DMS53 treated with DMSO at 0.1 percent for 48 hours (cell line): ENCODE results near the gene PIGB.
"Not testable (repeated sequence)": the region's sequence is repeated elsewhere in the genome, so short reads cannot be mapped to it uniquely, and the experiment has no call there.

Experiments used
- DNase-seq: peaks from one replicate; lab custom pipeline; 2025; ENCODE audit not compliant: unreplicated experiment; lab: John Stamatoyannopoulos, UW

PIGB gene

DNA sequence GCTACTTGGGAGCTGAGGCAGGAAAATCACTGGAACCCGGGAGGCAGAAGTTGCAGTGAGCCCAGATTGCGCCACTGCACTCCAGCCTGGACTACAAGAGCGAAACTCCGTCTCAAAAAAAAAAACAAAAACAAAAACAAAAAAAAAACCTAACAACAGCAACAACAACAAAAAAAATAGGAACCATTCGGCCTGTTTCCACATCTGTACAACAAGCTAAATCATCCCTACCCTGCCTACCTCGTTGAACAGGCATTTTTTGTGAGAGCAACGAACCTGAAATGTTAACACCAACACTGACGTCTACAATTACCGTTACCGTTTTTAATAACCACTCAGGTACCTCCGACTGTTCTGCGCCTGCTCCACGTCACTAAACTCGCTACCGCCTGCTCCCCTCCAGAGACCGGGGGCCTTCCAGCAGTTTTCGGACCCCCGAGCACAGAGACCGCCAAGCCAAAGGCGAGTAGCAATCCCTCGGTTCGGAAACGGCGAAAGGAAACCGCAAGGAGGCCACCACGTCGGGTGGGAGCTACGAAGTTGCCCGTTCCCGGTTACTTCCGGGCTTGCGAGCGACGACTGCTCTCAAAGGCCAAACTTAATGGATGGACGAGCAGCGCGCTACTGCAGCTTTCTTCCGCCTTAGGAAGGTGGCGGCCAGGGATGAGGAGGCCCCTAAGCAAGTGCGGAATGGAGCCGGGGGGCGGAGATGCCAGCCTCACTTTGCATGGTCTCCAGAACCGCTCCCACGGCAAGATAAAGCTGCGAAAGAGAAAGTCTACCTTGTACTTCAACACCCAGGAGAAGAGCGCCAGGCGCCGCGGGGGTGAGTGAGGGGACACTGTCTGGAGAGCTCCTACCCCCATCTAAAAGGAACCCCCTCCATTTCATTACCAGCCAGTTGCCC is at the start of gene PIGB, which contains the start of gene PIGBOS1:
Gene PIGB, plus strand, starts transcription at position 635 of the 907 bp plus-strand sequence. Its CDS starts 29 bp downstream, at position 664.
Gene PIGBOS1, minus strand, starts transcription at position 536 of the 907 bp plus-strand sequence. CDS start 1,331 bp downstream, outside the sequence.
- DNase-seq: peak; percentile 66

DNA sequence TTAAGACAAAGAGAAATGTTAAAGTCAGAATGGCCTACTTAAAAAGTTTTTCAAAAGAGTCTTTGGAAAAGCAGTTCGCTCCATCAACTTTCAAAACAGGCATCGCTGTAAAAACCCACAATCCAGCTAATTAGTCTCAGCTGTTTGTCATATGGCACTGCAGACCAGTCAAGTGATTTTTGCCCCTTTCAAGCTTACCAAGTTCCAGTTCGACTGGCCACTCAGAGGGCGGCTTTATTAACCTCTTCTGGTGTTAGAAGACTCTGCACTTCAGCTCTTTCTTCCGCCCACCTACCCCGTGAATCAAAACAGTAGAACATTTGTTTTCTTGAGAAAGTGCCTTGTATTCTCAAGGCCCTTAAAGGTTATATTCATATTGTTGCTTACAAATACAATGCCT is 48.7 kb upstream of the PIGB start:
- no peak for DNase-seq

DNA sequence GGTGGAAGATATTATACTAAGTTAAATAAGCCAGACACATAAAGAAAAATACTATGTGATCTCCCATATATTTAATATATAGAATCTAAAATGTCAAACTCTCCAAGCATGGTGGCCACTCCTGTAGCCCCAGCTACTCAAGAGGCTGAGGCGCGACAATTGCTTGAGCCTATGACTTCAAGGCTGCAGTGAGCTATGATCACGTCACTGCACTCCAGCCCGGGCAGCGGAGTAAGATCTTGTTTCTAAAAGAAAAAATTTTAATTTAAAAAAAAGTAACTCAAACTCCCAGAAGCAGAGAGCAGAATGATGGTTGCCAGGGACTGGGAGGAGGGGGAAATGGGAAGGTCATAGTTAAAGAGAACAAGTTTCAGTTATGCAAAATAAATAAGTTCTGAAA is 42.7 kb upstream of the PIGB start:
- DNase-seq: no peak

DNA sequence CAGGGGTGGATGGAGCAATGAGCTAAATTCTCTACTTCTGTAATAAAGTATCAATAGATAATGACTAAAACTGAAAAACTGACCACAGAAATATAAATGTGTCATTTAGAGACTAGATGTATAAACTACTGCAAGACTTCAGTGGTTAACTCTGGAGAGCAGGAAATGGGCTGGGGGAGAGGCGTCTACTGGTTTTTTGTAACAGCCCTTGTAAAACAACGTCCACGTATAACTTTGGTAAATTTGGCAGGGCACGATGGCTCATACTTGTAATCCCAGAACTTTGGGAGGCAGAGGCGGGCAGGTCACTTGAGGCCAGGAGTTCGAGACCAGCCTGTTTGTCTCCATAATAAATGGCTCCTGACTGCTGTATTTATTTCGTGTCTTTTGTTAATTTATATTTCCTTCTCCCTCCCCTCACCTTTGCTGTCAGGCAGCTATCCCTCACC is 41.9 kb upstream of the PIGB start:
- no peak for DNase-seq

DNA sequence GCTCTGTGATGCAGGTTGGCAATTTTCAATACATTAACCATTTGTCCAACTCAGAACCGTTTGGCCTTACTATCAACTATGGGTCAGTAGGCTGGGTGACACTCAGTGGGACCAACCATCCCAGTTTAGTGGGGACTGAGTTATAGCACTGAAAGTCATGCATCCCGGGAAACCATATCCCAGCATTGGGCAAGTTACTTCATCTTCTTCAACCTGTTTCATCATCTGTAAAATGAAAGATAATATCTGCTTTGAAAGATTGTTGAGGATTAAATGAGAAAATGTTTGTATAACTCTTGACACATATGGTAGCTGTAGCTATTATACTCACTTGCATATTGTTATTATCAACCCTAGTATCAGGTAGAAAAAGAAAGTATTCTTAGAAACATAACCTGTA is 41.3 kb upstream of the PIGB start:
- DNase-seq: no peak

DNA sequence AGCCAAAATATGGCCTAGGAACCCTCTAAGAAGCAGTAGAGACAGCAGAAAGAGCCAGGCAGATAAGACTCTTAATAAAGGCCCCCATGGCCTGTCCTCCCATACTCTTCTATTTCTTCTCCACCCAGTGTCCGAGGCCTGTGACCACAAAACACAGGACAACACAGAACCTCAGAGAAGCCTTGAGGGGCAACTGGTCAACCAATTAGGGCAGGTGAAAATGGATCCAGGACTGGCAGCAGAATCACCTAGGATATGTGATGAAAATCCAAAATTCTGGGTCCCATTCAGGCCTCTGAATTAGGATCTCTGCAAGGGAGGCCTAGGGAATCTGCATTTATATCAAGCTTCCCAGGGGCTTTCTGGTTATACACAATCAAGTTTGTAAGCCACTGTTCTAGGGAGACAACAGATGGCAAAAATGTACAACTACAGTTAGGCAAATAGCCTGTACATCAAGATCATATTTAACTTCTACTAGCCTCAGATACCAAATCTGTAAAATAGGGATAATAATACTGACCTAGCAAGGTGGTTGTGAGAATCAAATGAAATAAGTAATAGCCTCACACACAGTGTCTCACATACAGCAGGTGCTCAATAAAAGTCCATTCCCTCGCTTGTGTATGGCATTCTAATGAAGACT is 39.8 kb upstream of the PIGB start:
- DNase-seq: no peak

DNA sequence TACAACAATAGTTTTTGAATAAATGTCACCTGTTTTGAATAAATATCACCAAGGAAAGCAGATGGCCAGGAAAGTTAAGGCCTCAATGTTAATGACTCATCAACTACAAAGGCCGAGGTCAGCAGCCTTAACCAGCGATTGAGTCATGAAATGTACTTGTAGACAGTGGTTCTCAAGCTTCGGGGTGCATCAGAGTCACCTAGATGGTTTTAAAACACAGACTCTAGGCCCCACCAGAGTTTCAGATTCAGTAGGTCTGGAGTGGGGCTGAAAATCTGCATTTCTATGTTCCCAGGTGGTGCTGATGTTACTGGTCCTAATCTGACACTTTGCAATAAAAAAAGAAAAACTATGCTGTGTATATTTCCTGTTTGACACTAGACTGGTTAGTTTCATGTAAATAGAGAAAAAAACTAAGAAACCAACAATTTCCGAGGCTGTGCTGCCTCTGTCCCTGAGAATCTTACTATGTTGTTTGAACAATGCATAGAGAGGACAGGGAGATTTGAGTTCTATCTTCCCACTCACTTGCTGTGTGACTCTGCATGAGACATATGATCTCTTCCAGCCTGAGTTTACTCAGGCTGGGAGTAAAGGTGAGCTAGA is 39.2 kb upstream of the PIGB start:
- DNase-seq: peak; percentile 70

DNA sequence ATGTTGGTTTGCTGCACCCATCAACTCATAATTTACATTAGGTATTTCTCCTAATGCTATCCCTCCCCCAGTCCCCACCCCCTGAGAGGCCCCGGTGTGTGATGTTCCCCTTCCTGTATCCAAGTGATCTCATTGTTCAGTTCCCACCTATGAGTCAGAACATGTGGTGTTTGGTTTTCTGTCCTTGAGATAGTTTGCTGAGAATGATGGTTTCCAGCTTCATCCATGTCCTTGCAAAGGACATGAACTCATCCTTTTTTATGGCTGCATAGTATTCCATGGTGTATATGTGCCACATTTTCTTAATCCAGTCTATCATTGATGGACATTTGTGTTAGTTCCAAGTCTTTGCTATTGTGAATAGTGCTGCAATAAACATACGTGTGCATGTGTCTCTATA is 38.4 kb upstream of the PIGB start:
- DNase-seq: not testable (repeated sequence)

DNA sequence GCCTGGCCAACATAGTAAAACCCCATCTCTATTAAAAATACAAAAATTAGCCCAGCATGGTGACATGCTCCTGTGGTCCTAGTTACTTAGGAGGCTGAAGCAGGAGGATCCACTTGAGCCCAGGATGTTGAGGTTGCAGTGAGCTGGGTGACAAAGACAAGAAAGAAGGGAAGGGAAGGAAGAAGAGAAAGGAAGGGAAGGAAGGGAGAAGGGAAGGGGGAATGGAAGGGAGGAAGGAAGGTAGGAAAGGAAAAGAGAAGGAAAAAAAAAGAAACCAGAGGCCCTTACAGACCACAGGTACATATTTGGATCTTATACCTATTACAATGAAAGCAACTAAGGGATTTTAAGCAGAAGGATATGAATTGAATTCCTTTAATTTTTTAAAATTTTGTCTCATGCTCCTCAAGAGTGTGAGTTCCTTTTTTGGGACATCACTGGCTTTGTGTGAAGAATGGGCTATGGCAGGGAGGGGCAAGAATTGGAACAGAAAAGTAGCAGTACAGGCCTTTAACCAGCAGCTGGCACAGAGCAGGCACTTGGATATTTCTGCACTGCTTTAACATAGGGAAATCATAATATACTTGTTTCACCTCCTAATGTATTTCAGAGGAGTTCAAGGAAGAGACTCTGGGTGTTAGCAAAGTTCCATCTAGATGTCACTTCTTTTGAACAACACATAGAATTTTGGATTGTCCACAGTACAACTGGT is 37.3 kb upstream of the PIGB start:
- no peak for DNase-seq

DNA sequence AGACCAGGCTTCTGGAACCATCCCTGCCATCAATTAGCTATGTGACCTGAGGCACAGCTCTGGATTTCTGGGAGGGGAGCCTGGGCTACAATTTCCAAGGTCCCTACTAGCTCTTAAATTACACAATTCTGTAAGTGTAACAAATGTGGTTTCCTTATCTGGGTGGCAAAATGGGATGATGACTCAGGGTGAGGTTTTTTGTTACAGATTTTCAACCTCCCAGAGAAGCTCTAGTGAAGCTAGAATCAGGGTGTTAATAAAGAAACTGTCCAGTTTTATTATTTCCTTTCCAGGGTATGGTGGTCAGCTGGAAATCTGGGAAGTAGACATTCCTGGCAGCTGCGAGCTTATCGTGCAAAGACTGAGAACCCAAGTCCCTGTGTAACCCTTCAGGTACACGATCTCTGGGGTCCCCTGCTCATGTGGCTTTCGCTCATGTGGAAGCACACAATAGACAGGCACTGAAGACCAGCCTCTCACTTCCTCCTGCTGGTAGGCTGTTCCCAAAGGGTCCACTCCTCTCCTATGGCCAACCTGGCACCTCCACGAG is 36.7 kb upstream of the PIGB start:
- DNase-seq: no peak

DNA sequence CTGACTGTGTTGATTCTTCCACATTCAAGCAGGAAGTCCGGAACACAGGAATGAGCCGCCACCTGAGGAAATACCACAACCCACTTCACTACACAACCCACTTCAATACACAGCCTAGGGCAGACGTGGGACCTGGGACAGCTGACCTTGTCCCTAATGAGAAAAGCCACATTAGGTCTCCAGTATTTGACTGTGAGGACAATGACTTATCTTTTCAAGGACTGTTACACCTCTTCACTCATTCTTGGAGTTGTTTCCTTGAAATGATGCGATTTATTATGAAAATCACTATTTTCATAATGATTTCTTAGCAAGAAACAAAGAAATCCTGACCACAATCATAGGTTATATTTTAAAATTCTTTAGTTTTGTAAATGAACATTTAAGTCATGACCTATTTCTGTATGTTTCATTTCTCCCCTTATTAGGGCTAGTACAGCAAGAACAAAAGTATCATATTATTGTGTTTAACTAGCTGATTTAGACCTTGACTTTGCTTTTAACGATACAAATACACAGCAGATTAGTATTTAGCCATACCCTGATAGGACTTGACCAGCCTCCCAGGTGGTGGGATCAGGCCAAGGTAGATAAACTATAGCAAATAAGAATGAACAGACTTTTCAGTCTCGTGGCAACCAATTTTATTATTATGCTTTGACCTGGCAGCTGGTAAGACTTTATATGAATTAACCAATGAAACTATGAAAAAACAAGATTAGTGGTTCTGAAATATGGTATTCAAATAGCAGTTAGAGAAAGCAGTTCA is 35.5 kb upstream of the PIGB start:
- DNase-seq: no peak

DNA sequence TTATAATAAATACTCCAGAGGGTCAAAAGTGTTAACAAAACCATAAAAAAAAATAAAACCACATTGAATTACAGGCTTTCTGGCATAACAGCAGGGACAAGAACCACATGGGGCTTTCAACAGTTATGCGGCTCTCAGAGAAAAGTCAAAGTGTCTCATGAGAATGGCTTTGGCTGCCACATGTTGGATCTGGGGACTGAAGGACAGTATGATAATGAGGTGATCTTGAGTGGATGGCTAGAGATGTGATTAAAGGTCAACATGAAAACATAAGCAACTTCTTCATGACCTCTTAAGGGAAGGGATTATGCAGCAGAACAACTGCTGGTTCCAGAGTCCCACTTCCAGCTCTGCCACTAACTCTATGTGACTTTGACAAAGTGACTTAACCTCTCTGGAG is 34.6 kb upstream of the PIGB start:
- DNase-seq: no peak

DNA sequence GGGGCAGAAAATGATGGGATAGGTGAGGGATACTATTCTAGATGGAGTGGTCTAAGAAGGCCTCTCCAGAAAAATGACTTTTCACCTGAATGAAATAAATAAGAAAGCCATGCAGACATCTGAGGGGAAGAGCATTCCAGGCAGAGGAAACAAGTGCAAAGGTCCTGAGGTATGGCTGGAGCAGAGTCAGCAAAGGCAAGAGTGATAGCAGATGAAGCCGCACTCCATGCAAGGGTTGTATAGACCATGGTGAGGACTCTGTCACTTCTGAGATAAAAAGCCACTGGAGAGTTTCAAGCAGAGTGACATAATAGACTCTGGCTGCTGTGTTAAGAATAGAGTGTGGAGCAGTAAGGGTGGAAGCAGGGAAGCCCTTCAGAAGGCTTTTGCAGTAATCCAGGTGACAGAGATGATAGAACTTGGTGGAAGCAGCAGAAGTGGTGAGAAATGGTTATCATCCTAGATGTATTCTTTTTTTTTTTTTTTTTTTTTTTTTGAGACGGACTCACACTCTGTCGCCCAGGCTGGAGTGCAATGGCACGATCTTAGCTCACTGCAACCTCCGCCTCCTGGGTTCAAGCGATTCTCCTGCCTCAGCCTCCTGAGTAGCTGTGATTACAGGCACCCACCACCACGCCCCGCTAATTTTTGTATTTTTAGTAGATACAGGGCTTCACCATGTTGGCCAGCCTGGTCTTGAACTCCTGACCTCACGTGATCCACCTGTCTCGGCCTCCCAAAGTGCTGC is 32.4 kb upstream of the PIGB start:
- DNase-seq: not testable (repeated sequence)

DNA sequence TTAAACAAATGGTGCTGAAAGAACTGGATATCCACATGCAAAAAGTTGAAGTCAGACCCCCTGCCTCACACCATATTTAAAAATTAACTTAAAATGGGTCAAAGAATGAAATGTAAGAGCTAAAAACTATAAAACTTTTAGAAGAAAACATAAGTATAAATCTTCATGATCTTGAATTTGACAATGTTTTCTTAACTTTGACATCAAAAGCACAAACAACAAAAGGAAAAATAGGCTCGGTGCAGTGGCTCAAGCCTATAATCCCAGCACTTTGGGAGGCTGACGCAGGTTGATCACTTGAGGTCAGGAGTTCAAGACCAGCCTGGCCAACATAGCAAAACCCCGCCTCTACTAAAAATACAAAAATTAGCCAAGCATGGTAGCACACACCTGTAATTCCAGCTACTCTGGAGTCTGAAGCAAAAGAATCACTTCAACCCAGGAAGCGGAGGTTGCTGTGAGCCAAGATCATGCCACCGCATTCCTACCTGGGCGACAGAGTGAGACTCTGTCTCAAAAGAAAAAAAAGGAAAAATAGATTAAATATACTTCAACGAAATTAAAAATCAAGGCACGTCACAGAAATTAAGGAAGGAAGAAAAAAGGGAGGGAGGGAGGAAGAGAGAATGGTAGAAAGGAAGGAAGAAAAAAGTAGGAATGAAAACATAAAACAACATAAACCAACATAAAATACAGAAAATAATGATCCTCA is 30.9 kb upstream of the PIGB start:
- no peak for DNase-seq

DNA sequence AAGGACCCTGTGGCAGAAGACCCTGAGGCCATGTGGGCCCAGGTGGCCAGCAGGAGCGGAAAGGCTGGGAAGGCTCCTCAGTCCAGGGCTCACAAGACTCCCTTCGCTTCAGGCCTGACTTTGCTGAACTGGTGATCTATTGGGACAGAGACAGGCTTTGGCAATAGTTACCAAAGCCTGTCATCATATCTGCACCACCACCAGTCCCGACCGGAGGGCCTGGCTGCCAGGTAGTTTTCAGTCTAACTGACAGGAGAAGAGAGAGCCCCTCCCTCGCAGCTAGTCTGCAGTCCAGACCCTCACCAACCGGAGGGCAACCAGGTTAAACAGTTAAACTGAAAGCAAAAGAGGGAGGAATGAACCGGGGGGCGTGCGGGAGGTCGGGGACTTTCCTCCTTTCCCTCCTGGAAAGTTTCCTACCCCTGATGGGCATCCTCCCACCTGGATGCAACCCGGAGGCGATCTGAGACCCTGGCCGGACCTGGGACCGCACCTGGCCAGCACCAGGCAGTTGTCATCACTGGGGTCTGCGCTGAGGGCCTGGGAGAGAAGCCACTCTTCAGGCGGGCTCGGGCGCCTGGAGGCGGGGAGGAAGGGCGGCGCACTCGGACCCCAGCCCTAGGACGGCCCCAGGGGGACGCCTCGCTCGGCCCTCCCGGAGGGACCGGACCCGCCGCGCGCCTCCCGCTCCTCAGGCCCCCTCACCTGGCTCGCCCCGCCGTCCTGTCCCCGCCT is 29.8 kb upstream of the PIGB start:
- DNase-seq: no peak

DNA sequence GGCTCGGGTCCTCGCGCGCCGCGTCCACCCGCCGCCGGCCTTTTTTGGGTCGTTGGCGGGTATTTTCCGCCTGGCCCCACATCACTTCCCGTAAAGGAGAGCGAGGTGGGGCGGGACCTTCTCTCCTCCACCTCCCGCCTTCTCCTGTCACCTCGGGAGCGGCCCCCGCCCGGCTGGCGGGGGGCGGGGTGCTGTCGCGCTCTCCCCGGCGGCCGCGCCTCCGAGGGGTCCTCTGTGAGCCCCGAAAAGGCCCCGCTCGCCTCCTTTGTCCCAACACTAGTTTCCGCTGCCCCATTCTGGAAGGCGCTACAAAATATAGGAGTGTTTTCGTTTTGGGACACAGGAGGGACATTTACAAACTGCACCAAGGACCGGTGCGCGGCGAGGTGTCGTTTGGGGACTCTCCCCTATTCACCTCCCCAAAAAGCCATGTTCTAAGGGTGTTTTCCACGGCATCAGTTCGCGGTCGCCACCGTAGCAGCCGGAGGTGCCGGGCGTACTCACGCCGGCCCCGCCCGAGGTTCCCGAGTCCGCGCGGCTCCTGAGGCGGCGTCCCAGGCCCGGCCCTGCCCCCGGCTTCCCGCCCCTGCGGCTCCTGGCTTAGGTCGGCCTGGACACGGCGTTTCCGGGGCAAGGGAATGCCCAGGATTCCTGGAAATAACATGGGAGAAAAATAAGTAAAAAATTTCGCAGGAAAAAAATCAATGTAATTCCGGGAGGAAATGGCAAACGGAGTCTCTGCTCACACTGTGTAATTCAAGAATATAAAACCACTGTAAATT is 29.1 kb upstream of the PIGB start, which contains the start of gene RAB27A:
Gene RAB27A, minus strand, starts transcription at position 68 of the 782 bp plus-strand sequence. CDS start 54,879 bp downstream, outside the sequence.
- peak; percentile 60 for DNase-seq

DNA sequence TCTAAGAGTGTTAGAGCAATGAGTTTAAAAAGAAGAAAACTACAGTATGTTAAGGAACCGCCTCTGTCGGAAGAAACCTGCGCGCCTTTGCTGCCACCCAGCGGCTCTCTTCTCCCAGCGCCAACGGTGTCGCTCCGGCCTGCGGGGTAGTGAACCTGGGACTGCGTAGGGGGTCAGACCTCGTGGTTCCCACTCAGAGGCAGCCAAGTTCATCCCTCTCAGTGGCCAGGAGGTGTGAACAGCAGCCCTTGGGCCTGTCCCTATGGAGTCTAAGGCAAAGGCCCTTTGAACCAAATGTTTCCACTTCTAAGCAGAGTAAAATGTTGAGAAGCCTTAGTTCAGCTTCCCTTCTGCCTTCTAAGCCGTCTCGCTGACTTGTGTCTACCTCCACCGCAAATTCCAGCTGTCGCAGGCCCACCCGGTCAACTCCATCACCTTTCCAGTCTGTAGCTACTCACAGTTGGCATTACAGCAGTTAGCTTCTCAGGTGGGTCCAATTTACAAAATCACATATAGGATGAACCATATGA is 28.4 kb upstream of the PIGB start:
- peak; percentile 60 for DNase-seq
